Mesenchymal stem cell (in vitro differentiated cells and primary cell): Measurements from ENCODE around the gene NKAIN2.
"Not testable (repeated sequence)": the region's sequence is repeated elsewhere in the genome, so short reads cannot be mapped to it uniquely, and the experiment has no call there.

Experiments
- DNase-seq: peaks from one replicate; pipeline ENCODE4 v3.0.0-alpha.2; 2013
- H2AFZ ChIP-seq: one replicate; pipeline ENCODE4 v1.6.1; 2013; ENCODE audit warnings: low read depth, mild to moderate bottlenecking, control low read depth, inconsistent platforms, low read length, moderate library complexity
- H2AK5ac ChIP-seq: 2 replicates; pipeline ENCODE4 v1.6.1; 2013; ENCODE audit warnings: low read length, moderate library complexity, mild to moderate bottlenecking, inconsistent platforms; ENCODE audit not compliant: severe bottlenecking
- H2BK120ac ChIP-seq: one replicate; pipeline ENCODE4 v1.6.1; 2013; ENCODE audit warnings: low read depth, mild to moderate bottlenecking, inconsistent platforms, low read length, moderate library complexity
- H2BK12ac ChIP-seq, 2 experiments: one replicate each; pipeline ENCODE4 v1.6.1; 2013; ENCODE audit warnings: inconsistent platforms in 2 of 2, low read length in 2 of 2, mild to moderate bottlenecking in 2 of 2, moderate library complexity in 2 of 2, control low read depth in 1 of 2
- H2BK15ac ChIP-seq: one replicate; pipeline ENCODE4 v1.6.1; 2013; ENCODE audit warnings: mild to moderate bottlenecking, low read depth, inconsistent platforms; ENCODE audit not compliant: poor library complexity, severe bottlenecking
- H2BK5ac ChIP-seq: 2 replicates; pipeline ENCODE4 v1.6.1; 2013; ENCODE audit warnings: low read depth, mild to moderate bottlenecking, low read length, control low read depth, inconsistent platforms; ENCODE audit not compliant: poor library complexity, severe bottlenecking
- H3K14ac ChIP-seq, 2 experiments: one replicate each; pipeline ENCODE4 v1.6.1; 2013; ENCODE audit warnings: inconsistent platforms in 2 of 2, low read length in 2 of 2, control low read depth in 1 of 2, mild to moderate bottlenecking in 1 of 2, moderate library complexity in 1 of 2
- H3K18ac ChIP-seq, 2 experiments: one replicate each; pipeline ENCODE4 v1.6.1; 2013; ENCODE audit warnings: inconsistent platforms in 2 of 2, low read length in 2 of 2, control low read depth in 1 of 2, low read depth in 1 of 2, mild to moderate bottlenecking in 1 of 2
- H3K23ac ChIP-seq, 2 experiments: one replicate each; pipeline ENCODE4 v1.6.1; 2013; ENCODE audit warnings: inconsistent platforms in 2 of 2, low read length in 2 of 2, mild to moderate bottlenecking in 2 of 2, moderate library complexity in 2 of 2, control low read depth in 1 of 2
- H3K27ac ChIP-seq: 2 replicates; pipeline ENCODE4 v1.5.1; 2013; ENCODE audit warnings: mild to moderate bottlenecking, moderate library complexity, low read length, control low read depth, inconsistent platforms; ENCODE audit not compliant: poor library complexity, severe bottlenecking
- H3K27me3 ChIP-seq, 2 experiments: 2 replicates each; pipeline versions ENCODE4 v1.6.1 to v1.7.0; 2013; ENCODE audit warnings: low read length in 2 of 2, mild to moderate bottlenecking in 2 of 2, moderate library complexity in 2 of 2, control low read depth in 1 of 2, inconsistent platforms in 1 of 2; ENCODE audit not compliant: control insufficient read depth in 1 of 2, insufficient read depth in 1 of 2
- H3K36me3 ChIP-seq, 2 experiments: 2 replicates each; pipeline versions ENCODE4 v1.6.1 to v1.7.0; 2013; ENCODE audit warnings: low read length in 2 of 2, control low read depth in 1 of 2, inconsistent platforms in 1 of 2, low read depth in 1 of 2, mild to moderate bottlenecking in 1 of 2; ENCODE audit not compliant: insufficient read depth in 2 of 2, control insufficient read depth in 1 of 2
- H3K4ac ChIP-seq, 2 experiments: one replicate each; pipeline ENCODE4 v1.6.1; 2013; ENCODE audit warnings: inconsistent platforms in 2 of 2, low read length in 2 of 2, mild to moderate bottlenecking in 2 of 2, moderate library complexity in 2 of 2, control low read depth in 1 of 2, low read depth in 1 of 2
- H3K4me1 ChIP-seq: 2 replicates; pipeline ENCODE4 v1.6.1; 2013; ENCODE audit warnings: low read depth, low read length, control low read depth; ENCODE audit not compliant: control insufficient read depth, insufficient read depth
- H3K4me2 ChIP-seq: 2 replicates; pipeline ENCODE4 v1.6.1; 2013; ENCODE audit warnings: low read length, mild to moderate bottlenecking, inconsistent platforms; ENCODE audit not compliant: poor library complexity, severe bottlenecking
- H3K4me3 ChIP-seq, 2 experiments: 2 replicates each; pipeline versions ENCODE4 v1.5.1 to v1.7.0; 2013; ENCODE audit warnings: low read length in 2 of 2, mild to moderate bottlenecking in 2 of 2, control low read depth in 1 of 2, low read depth in 1 of 2; ENCODE audit not compliant: insufficient read depth in 1 of 2
- H3K79me1 ChIP-seq: replicated peaks from 2 replicates; pipeline ENCODE4 v1.6.1; 2013; ENCODE audit warnings: mild to moderate bottlenecking, control low read depth, low read length, inconsistent platforms; ENCODE audit not compliant: poor library complexity, severe bottlenecking
- H3K9ac ChIP-seq: 2 replicates; pipeline ENCODE4 v1.7.0; 2013; ENCODE audit warnings: mild to moderate bottlenecking, low read length, moderate library complexity
- H3K9me3 ChIP-seq: 2 replicates; pipeline ENCODE4 v1.7.0; 2013; ENCODE audit warnings: mild to moderate bottlenecking, low read length; ENCODE audit not compliant: control insufficient read depth
- H4K8ac ChIP-seq: one replicate; pipeline ENCODE4 v1.6.1; 2013; ENCODE audit warnings: inconsistent platforms, mild to moderate bottlenecking, low read length, moderate library complexity
- H4K91ac ChIP-seq: one replicate; pipeline ENCODE4 v1.6.1; 2013; ENCODE audit warnings: mild to moderate bottlenecking, low read length, inconsistent platforms
- WGBS: methylation state at CpG from one replicate; pipeline ENCODE4 v1.1.7; 2013; ENCODE audit warnings: mixed read lengths; 5-methylcytosine and 5-hydroxymethylcytosine counted together

The NKAIN2 gene

DNA sequence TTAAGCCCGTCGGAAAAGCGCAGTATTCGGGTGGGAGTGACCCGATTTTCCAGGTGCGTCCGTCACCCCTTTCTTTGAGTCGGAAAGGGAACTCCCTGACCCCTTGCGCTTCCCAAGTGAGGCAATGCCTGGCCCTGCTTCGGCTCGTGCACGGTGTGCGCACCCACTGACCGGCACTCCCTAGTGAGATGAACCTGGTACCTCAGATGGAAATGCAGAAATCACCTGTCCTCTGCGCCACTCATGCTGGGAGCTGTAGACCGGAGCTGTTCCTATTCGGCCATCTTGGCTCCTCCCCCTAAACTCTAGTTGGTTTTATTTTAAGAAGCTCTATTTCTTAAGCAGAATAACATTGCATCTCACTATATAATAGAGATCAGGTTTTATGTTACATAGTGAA is 908.9 kb downstream of the NKAIN2 start:
- DNase-seq, H3K4ac ChIP-seq, H2BK15ac ChIP-seq, H3K4me1 ChIP-seq, H3K9me3 ChIP-seq, H3K9ac ChIP-seq, H2BK120ac ChIP-seq, H3K14ac ChIP-seq, H2AK5ac ChIP-seq, H3K23ac ChIP-seq, H3K4me3 ChIP-seq, H3K27me3 ChIP-seq, H3K79me1 ChIP-seq, H4K8ac ChIP-seq, H3K36me3 ChIP-seq, H2BK5ac ChIP-seq, H4K91ac ChIP-seq, H3K27ac ChIP-seq, H2AFZ ChIP-seq, H3K4me2 ChIP-seq, H3K18ac ChIP-seq, H2BK12ac ChIP-seq: not testable (repeated sequence)
- 92% methylated on average over 14 of the region's 17 CpGs for WGBS

DNA sequence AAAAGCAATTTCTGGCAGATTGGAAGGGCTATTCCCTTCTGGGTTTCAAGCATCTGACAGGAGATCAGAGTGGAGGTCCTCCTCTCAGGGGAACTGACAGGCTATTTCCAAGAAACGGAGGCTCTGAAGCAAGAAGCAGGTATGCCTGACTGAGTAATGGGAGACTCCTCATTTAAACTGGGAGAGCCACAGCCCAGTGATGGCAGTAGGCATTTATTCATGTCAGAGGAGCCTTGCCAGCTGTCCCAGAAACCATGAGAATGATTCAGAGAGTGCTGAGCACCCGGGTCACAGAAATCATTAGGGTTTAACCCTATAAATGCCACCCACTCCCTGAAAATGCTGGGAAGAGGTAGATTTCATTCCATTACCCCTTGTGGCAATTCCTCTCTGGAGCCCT is 911.1 kb downstream of the NKAIN2 start:
- Histone ChIP-seq H2BK120ac (no peak overlapping the region), H2BK5ac (no peak overlapping the region), H3K4me2 (no peak overlapping the region), H3K4ac (no peak overlapping the region), H2BK15ac (no peak overlapping the region), H3K27ac (no peak overlapping the region), H3K36me3 (peaks cover 0 to 3% of the 10 kb centered on the region in 2 experiments), H2BK12ac (no peak overlapping the region), H4K8ac (no peak overlapping the region), H3K14ac (no peak overlapping the region), H3K18ac (no peak overlapping the region), H2AFZ (no peak overlapping the region), H3K27me3 (no peaks in the 10 kb centered on the region), H3K79me1 (no peaks in the 10 kb centered on the region), H3K4me1 (no peaks in the 10 kb centered on the region), H4K91ac (no peak overlapping the region), H3K9ac (no peak overlapping the region), H3K23ac (no peak overlapping the region), H2AK5ac (no peak overlapping the region), H3K4me3 (no peak overlapping the region), H3K9me3 (peaks cover 5% of the 10 kb centered on the region)
- no peak for DNase-seq
- WGBS, result 56% methylated on average over 2 of the region's 2 CpGs

DNA sequence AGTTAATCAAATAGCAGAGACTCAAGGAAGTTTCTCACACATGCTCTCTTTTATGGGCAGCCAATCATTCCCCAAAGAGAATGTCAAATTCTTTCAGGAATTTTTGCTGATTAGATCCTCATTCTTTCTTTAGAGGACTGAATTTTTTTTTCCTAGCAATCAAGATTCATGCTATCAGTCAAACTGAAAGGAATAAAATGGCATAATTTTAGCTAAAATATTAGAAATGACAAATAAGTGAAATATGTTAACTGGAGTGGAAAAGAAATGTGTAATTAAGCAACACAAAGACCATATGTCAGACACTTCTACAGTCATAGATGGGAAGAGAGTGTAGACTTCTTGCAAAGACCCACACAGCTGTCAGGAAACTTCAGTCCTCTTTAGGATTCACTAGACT is 916.2 kb downstream of the NKAIN2 start:
- DNase-seq, result no peak
- Histone ChIP-seq H2BK15ac (no peak overlapping the region), H2BK120ac (no peak overlapping the region), H2AFZ (no peak overlapping the region), H2BK12ac (no peak overlapping the region), H3K23ac (no peak overlapping the region), H3K9me3 (peaks cover 5% of the 10 kb centered on the region), H3K79me1 (no peaks in the 10 kb centered on the region), H3K18ac (no peak overlapping the region), H3K14ac (no peak overlapping the region), H3K4ac (no peak overlapping the region), H3K4me1 (no peaks in the 10 kb centered on the region), H3K27me3 (no peaks in the 10 kb centered on the region), H4K91ac (no peak overlapping the region), H3K4me2 (no peak overlapping the region), H3K27ac (no peak overlapping the region), H2AK5ac (no peak overlapping the region), H3K4me3 (no peak overlapping the region), H3K9ac (no peak overlapping the region), H2BK5ac (no peak overlapping the region), H4K8ac (no peak overlapping the region), H3K36me3 (peaks cover 0 to 3% of the 10 kb centered on the region in 2 experiments)

GRCh38 chr6:124721331-124721730 is 917.7 kb downstream of the NKAIN2 start:
- Histone ChIP-seq H3K18ac (no peak overlapping the region), H3K23ac (no peak overlapping the region), H3K36me3 (no peaks in the 10 kb centered on the region), H2BK12ac (no peak overlapping the region), H3K27ac (no peak overlapping the region), H4K8ac (no peak overlapping the region), H3K4ac (no peak overlapping the region), H3K9ac (no peak overlapping the region), H3K27me3 (no peaks in the 10 kb centered on the region), H3K4me3 (no peak overlapping the region), H4K91ac (no peak overlapping the region), H3K79me1 (no peaks in the 10 kb centered on the region), H3K4me2 (no peak overlapping the region), H2AK5ac (no peak overlapping the region), H2AFZ (no peak overlapping the region), H3K4me1 (no peaks in the 10 kb centered on the region), H3K14ac (no peak overlapping the region), H2BK5ac (no peak overlapping the region), H2BK120ac (no peak overlapping the region), H3K9me3 (no peaks in the 10 kb centered on the region), H2BK15ac (no peak overlapping the region)
- 88% methylated on average over 1 of the region's 11 CpGs for WGBS
- no peak for DNase-seq
